Upper lobe of left lung (tissue), 4 donors: ENCODE data around the gene TTPAL.

ENCODE experiments used
- CTCF ChIP-seq, 6 experiments: fragments of 450-650 bp in 4 of 6; fragments of 200-600 bp in 2 of 6; sonication (generic) in 2 of 6; IDR thresholded peaks; one replicate each; pipeline ENCODE4 v1.5.1; 2016 to 2019; ENCODE audit warnings: antibody characterized with exemption in 6 of 6
- POLR2AphosphoS5 ChIP-seq, 2 donors: sonication (generic); formaldehyde crosslinking; IDR thresholded peaks; one replicate each; pipeline ENCODE4 v1.5.1; 2017; ENCODE audit warnings: antibody characterized with exemption in 2 of 2

GRCh38 chr20:44431502-44432234 is 44.0 kb upstream of the TTPAL start:
- TF ChIP-seq CTCF (IDR thresholded peaks at IDR 0.05): no peak
- TF ChIP-seq POLR2AphosphoS5 (IDR thresholded peaks at IDR 0.05): no peak
